H9 (cell line): ENCODE data around the gene DNM1. TPM values are rescaled to one million over a fixed set of nuclear protein-coding genes. Genes with fewer than 3 reads are reported as not detected.

Experiments
- DNase-seq: peaks from one replicate; pipeline ENCODE4 v3.0.0-alpha.2; 2017
- H2AFZ ChIP-seq: one replicate; pipeline ENCODE4 v1.6.1; 2013; ENCODE audit warnings: mild to moderate bottlenecking, low read length, control low read depth, moderate library complexity
- H2AK5ac ChIP-seq: 2 replicates; pipeline ENCODE4 v1.6.1; 2013; ENCODE audit warnings: low read length, control low read depth, mixed read lengths; ENCODE audit not compliant: insufficient read length
- H2BK120ac ChIP-seq: one replicate; pipeline ENCODE4 v1.6.1; 2013; ENCODE audit warnings: low read depth, mild to moderate bottlenecking, low read length, control low read depth, inconsistent platforms; ENCODE audit not compliant: poor library complexity, severe bottlenecking
- H2BK12ac ChIP-seq: 2 replicates; pipeline ENCODE4 v1.6.1; 2013; ENCODE audit warnings: low read length, control low read depth, mixed read lengths, low read depth; ENCODE audit not compliant: insufficient read length
- H2BK15ac ChIP-seq: 2 replicates; pipeline ENCODE4 v1.6.1; 2013; ENCODE audit warnings: low read depth, low read length, control low read depth
- H2BK20ac ChIP-seq: one replicate; pipeline ENCODE4 v1.6.1; 2013; ENCODE audit warnings: low read depth, mild to moderate bottlenecking, low read length, control low read depth, inconsistent platforms; ENCODE audit not compliant: poor library complexity, severe bottlenecking
- H2BK5ac ChIP-seq: 2 replicates; pipeline ENCODE4 v1.6.1; 2013; ENCODE audit warnings: low read length, control low read depth, mixed read lengths; ENCODE audit not compliant: insufficient read length
- H3K14ac ChIP-seq: 2 replicates; pipeline ENCODE4 v1.6.1; 2013; ENCODE audit warnings: low read length, control low read depth; ENCODE audit not compliant: insufficient read depth
- H3K18ac ChIP-seq: 2 replicates; pipeline ENCODE4 v1.6.1; 2013; ENCODE audit warnings: low read depth, mild to moderate bottlenecking, mixed read lengths, low read length, control low read depth; ENCODE audit not compliant: insufficient read length
- H3K23ac ChIP-seq: 2 replicates; pipeline ENCODE4 v1.6.1; 2013; ENCODE audit warnings: low read length, control low read depth, mixed read lengths, low read depth; ENCODE audit not compliant: insufficient read length
- H3K23me2 ChIP-seq: 2 replicates; pipeline ENCODE4 v1.6.1; 2013; ENCODE audit warnings: low read depth, mild to moderate bottlenecking, mixed read lengths, low read length, control low read depth; ENCODE audit not compliant: insufficient read length, poor library complexity, severe bottlenecking
- H3K27ac ChIP-seq: 2 replicates; pipeline ENCODE4 v1.5.1; 2013; ENCODE audit warnings: low read length, control low read depth, mixed read lengths, low read depth; ENCODE audit not compliant: insufficient read length
- H3K27me3 ChIP-seq: 2 replicates; pipeline ENCODE4 v1.6.1; 2013; ENCODE audit warnings: low read length, control low read depth, inconsistent platforms; ENCODE audit not compliant: insufficient read depth
- H3K4ac ChIP-seq: 2 replicates; pipeline ENCODE4 v1.6.1; 2013; ENCODE audit warnings: low read depth, mild to moderate bottlenecking, control low read depth, inconsistent platforms, low read length, moderate library complexity
- H3K4me1 ChIP-seq: 2 replicates; pipeline ENCODE4 v1.6.1; 2013; ENCODE audit warnings: low read length, control low read depth, inconsistent platforms; ENCODE audit not compliant: insufficient read depth
- H3K4me2 ChIP-seq: 2 replicates; pipeline ENCODE4 v1.6.1; 2013; ENCODE audit warnings: low read length, control low read depth, mixed read lengths; ENCODE audit not compliant: insufficient read length, insufficient read depth
- H3K56ac ChIP-seq: 2 replicates; pipeline ENCODE4 v1.6.1; 2013; ENCODE audit warnings: low read depth, mild to moderate bottlenecking, mixed read lengths, low read length, control low read depth; ENCODE audit not compliant: insufficient read length
- H3K79me1 ChIP-seq: 2 replicates; pipeline ENCODE4 v1.6.1; 2013; ENCODE audit warnings: low read depth, mild to moderate bottlenecking, moderate library complexity, low read length, control low read depth, inconsistent platforms; ENCODE audit not compliant: insufficient read depth, poor library complexity, severe bottlenecking
- H3K79me2 ChIP-seq: 2 replicates; pipeline ENCODE4 v1.6.1; 2013; ENCODE audit warnings: low read length, control low read depth, inconsistent platforms; ENCODE audit not compliant: insufficient read depth
- H3K9ac ChIP-seq: 2 replicates; pipeline ENCODE4 v1.6.1; 2013; ENCODE audit warnings: low read length, control low read depth, mixed read lengths; ENCODE audit not compliant: insufficient read length; ENCODE audit errors: extremely low read depth
- H3K9me3 ChIP-seq: one replicate; pipeline ENCODE4 v1.6.1; 2013; ENCODE audit warnings: low read depth, low read length, inconsistent platforms; ENCODE audit not compliant: control insufficient read depth
- H3T11ph ChIP-seq: one replicate; pipeline ENCODE4 v1.6.1; 2013; ENCODE audit warnings: mild to moderate bottlenecking, low read length, control low read depth, inconsistent platforms
- H4K20me1 ChIP-seq: one replicate; pipeline ENCODE4 v1.6.1; 2013; ENCODE audit not compliant: control insufficient read depth, insufficient read length, insufficient read depth
- H4K5ac ChIP-seq: 2 replicates; pipeline ENCODE4 v1.6.1; 2013; ENCODE audit warnings: low read depth, mild to moderate bottlenecking, mixed read lengths, low read length, control low read depth; ENCODE audit not compliant: insufficient read length
- H4K8ac ChIP-seq: replicated peaks from 2 replicates; pipeline ENCODE4 v1.6.1; 2013; ENCODE audit warnings: low read length, control low read depth, mixed read lengths, low read depth; ENCODE audit not compliant: insufficient read length
- H4K91ac ChIP-seq: 2 replicates; pipeline ENCODE4 v1.6.1; 2013; ENCODE audit warnings: low read depth, mild to moderate bottlenecking, moderate library complexity, mixed read lengths, low read length, control low read depth; ENCODE audit not compliant: insufficient read length
- H3K27ac Mint-ChIP-seq, 3 experiments: 2 replicates in 2 of 3; 3 replicates in 1 of 3; pipeline ENCODE4 v1.8.0; 2020 to 2021; ENCODE audit warnings: mixed read lengths in 3 of 3, mild to moderate bottlenecking in 1 of 3, moderate library complexity in 1 of 3
- H3K27me3 Mint-ChIP-seq: 2 replicates; pipeline ENCODE4 v1.8.0; 2021; ENCODE audit warnings: low read depth, mild to moderate bottlenecking, moderate library complexity, mixed read lengths
- H3K36me3 Mint-ChIP-seq, 3 experiments: 2 replicates in 2 of 3; 3 replicates in 1 of 3; pipeline ENCODE4 v1.8.0; 2020 to 2021; ENCODE audit warnings: low read depth in 3 of 3, mixed read lengths in 3 of 3; ENCODE audit not compliant: insufficient read depth in 1 of 3
- H3K4me1 Mint-ChIP-seq, 2 experiments: 2 replicates each; pipeline ENCODE4 v1.8.0; 2020; ENCODE audit warnings: mixed read lengths in 2 of 2
- H3K4me3 Mint-ChIP-seq, 2 experiments: 2 replicates in 1 of 2; 3 replicates in 1 of 2; pipeline ENCODE4 v1.8.0; 2020 to 2021; ENCODE audit warnings: mild to moderate bottlenecking in 2 of 2, mixed read lengths in 2 of 2, moderate library complexity in 1 of 2
- H3K9me3 Mint-ChIP-seq, 2 experiments: 2 replicates in 1 of 2; 3 replicates in 1 of 2; pipeline ENCODE4 v1.8.0; 2020; ENCODE audit warnings: mild to moderate bottlenecking in 2 of 2, mixed read lengths in 2 of 2, moderate library complexity in 1 of 2
- WGBS: extraction: QIAGEN DNeasy Blood & Tissue Kit; methylation state at CpG from one replicate; pipeline ENCODE4 v1.1.7; 2013; ENCODE audit warnings: missing lambda C conversion rate, low lambda C conversion rate, mixed read lengths; ENCODE audit not compliant: insufficient read length; ENCODE audit errors: extremely low coverage; 5-methylcytosine and 5-hydroxymethylcytosine counted together
- total RNA-seq: library from RNA; stranded (reverse); gene quantifications from 2 replicates; pipeline ENCODE4 v1.2.1, GENCODE V29; 2021
- TF ChIP-seq, protein P1 (sequence below): fragments of 200-600 bp; sonication (generic); conservative IDR thresholded peaks from 3 replicates; pipeline ENCODE4 v1.8.0; 2021; ENCODE audit warnings: antibody characterized with exemption, mild to moderate bottlenecking

Gene DNM1
- total RNA-seq, 1 experiment from 2014 or later = 58.0 TPM

DNA sequence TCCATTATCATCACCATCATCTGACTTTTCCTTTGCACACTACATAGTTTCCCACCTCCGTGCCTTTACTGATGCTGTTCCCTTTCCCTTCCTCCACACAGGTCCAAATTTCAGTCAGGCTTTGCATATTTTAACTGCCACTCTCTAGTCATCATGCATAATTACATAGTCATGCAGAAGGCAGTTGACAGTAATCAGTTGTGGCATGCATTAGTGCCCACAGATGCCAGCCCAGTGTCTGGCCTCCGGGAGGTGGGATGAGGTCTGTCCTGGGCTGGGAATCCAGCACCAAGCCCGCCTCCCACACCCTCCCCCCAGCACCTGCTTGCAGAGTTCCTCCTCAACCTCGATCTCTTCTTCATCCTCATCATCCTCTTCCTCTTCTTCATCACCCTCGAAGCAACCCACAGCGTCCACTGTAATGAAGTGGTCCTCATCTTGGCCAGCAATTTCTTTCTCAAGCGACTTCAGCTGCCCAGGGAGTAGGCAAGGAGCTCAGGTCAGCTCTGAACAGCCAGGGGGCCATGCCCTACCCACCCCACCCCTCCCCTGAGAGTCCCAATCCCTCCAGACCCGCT, 34.4 kb upstream of the DNM1 start:
- no peak overlapping the region for H2BK5ac ChIP-seq
- no peak for DNase-seq
- no peak overlapping the region for H3K27ac ChIP-seq
- H3K18ac ChIP-seq = no peak overlapping the region
- no peak overlapping the region for H4K5ac ChIP-seq
- Mint-ChIP-seq H3K9me3 (no peaks in the 10 kb centered on the region), H3K27me3 (no peaks in the 10 kb centered on the region), H3K4me1 (no peaks in the 10 kb centered on the region), H3K4me3 (no peak overlapping the region), H3K36me3 (peaks cover 20 to 64% (median 45%) of the 10 kb centered on the region in 3 experiments), H3K27ac (no peak overlapping the region)
- no peaks in the 10 kb centered on the region for H3K27me3 ChIP-seq
- no peak overlapping the region for H3K9ac ChIP-seq
- no peak overlapping the region for H3K14ac ChIP-seq
- H3K4me1 ChIP-seq = no peaks in the 10 kb centered on the region
- H4K8ac ChIP-seq = no peak overlapping the region
- WGBS = 100% methylated on average over 3 of the region's 8 CpGs
- H4K20me1 ChIP-seq = no peaks in the 10 kb centered on the region
- no peaks in the 10 kb centered on the region for H3K79me1 ChIP-seq
- H3K23ac ChIP-seq = no peak overlapping the region
- no peak overlapping the region for H2BK120ac ChIP-seq
- no peak overlapping the region for H3T11ph ChIP-seq
- no peak overlapping the region for H3K4me2 ChIP-seq
- no peak overlapping the region for H3K56ac ChIP-seq
- no peak overlapping the region for H2AFZ ChIP-seq
- H3K23me2 ChIP-seq = no peaks in the 10 kb centered on the region
- H2BK15ac ChIP-seq = no peak overlapping the region
- no peaks in the 10 kb centered on the region for H3K9me3 ChIP-seq
- H3K4ac ChIP-seq = no peak overlapping the region
- H2BK20ac ChIP-seq = no peak overlapping the region
- H2AK5ac ChIP-seq = no peak overlapping the region
- H2BK12ac ChIP-seq = no peak overlapping the region
- no peak overlapping the region for H4K91ac ChIP-seq
- TF ChIP-seq, protein P1, sequence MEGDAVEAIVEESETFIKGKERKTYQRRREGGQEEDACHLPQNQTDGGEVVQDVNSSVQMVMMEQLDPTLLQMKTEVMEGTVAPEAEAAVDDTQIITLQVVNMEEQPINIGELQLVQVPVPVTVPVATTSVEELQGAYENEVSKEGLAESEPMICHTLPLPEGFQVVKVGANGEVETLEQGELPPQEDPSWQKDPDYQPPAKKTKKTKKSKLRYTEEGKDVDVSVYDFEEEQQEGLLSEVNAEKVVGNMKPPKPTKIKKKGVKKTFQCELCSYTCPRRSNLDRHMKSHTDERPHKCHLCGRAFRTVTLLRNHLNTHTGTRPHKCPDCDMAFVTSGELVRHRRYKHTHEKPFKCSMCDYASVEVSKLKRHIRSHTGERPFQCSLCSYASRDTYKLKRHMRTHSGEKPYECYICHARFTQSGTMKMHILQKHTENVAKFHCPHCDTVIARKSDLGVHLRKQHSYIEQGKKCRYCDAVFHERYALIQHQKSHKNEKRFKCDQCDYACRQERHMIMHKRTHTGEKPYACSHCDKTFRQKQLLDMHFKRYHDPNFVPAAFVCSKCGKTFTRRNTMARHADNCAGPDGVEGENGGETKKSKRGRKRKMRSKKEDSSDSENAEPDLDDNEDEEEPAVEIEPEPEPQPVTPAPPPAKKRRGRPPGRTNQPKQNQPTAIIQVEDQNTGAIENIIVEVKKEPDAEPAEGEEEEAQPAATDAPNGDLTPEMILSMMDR = no peak
- H3K79me2 ChIP-seq = no peaks in the 10 kb centered on the region
